Mucosa of stomach (tissue), 1 donor: Measurements from ENCODE around the gene OCA2.

Experiments
- H3K27me3 ChIP-seq: one replicate; pipeline ENCODE4 v1.7.0; 2013; ENCODE audit warnings: mild to moderate bottlenecking, low read length; ENCODE audit not compliant: control insufficient read depth, insufficient read depth
- H3K36me3 ChIP-seq: one replicate; pipeline ENCODE4 v1.7.0; 2013; ENCODE audit warnings: low read length; ENCODE audit not compliant: control insufficient read depth, insufficient read depth
- H3K4me1 ChIP-seq: one replicate; pipeline ENCODE4 v1.7.0; 2013; ENCODE audit warnings: mild to moderate bottlenecking, low read length; ENCODE audit not compliant: control insufficient read depth, insufficient read depth
- H3K4me3 ChIP-seq: one replicate; pipeline ENCODE4 v1.7.0; 2013; ENCODE audit warnings: low read length
- H3K9ac ChIP-seq: one replicate; pipeline ENCODE4 v1.7.0; 2013; ENCODE audit warnings: mild to moderate bottlenecking, low read length, moderate library complexity
- H3K9me3 ChIP-seq: one replicate; pipeline ENCODE4 v1.7.0; 2013; ENCODE audit warnings: mild to moderate bottlenecking, low read length, moderate library complexity; ENCODE audit not compliant: control insufficient read depth
- donor health status: Pancreatic carcinoma.

OCA2 gene

DNA sequence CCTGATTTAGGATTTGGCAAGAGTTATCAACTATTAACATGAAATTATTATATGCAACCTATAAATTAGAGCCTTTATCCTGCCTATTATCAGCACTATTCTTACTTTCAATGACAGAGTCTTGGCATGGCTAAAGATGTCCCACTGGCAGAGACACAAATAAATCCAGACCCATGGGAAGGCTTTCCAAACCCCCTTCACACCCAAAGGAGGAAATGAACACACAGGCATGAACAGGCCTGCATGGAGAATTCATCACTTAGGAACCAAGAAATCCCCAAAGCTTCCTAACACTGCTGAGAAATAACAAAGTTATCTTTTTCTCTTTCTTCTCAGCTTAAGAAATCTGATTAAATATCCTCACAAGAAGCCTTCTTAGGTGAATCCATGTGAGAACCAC is 213.9 kb downstream of the OCA2 start:
- H3K9me3 ChIP-seq = peaks cover 5% of the 10 kb centered on the region
- H3K4me3 ChIP-seq = no peak overlapping the region
- no peak overlapping the region for H3K9ac ChIP-seq
- no peaks in the 10 kb centered on the region for H3K36me3 ChIP-seq
- no peaks in the 10 kb centered on the region for H3K27me3 ChIP-seq
- no peaks in the 10 kb centered on the region for H3K4me1 ChIP-seq

DNA sequence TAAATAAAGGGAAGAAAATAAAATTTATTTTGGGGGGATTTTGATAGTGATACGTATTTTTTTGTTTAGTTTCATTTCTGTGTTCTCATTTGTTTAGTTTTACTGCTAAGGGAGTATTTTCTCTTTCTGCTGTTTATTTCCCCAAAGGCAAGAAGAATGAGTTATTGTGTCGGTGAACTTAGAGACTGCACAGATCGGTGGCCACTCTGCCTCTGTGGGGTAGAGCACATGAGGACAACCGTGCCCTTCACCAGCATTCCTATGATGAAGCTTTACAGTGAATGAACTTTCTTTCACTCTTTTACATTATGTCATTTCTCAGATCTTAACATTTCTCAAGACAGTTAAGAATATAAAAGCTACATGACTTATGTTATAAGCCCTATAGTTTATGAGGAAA is 214.4 kb downstream of the OCA2 start:
- no peaks in the 10 kb centered on the region for H3K36me3 ChIP-seq
- H3K9me3 ChIP-seq = peaks cover 5% of the 10 kb centered on the region
- no peaks in the 10 kb centered on the region for H3K27me3 ChIP-seq
- no peaks in the 10 kb centered on the region for H3K4me1 ChIP-seq
- H3K9ac ChIP-seq = no peak overlapping the region
- H3K4me3 ChIP-seq = no peak overlapping the region

- Histone ChIP-seq H3K36me3 (no peaks in the 10 kb centered on the region), H3K4me1 (no peaks in the 10 kb centered on the region), H3K27me3 (no peaks in the 10 kb centered on the region), H3K4me3 (no peak overlapping the region), H3K9ac (no peak overlapping the region), H3K9me3 (no peaks in the 10 kb centered on the region)
These were observed 220.3 kb downstream of the OCA2 start for GRCh38 chr15:27878841-27879240.

- Histone ChIP-seq H3K4me1 (no peaks in the 10 kb centered on the region), H3K36me3 (no peaks in the 10 kb centered on the region), H3K4me3 (no peak overlapping the region), H3K9ac (no peak overlapping the region), H3K9me3 (no peaks in the 10 kb centered on the region), H3K27me3 (no peaks in the 10 kb centered on the region)
These were observed 225.3 kb downstream of the OCA2 start for GRCh38 chr15:27873828-27874227.

- no peaks in the 10 kb centered on the region for H3K27me3 ChIP-seq
- H3K4me3 ChIP-seq = no peak overlapping the region
- H3K4me1 ChIP-seq = no peaks in the 10 kb centered on the region
These were observed 226.1 kb downstream of the OCA2 start for GRCh38 chr15:27873039-27873438.

DNA sequence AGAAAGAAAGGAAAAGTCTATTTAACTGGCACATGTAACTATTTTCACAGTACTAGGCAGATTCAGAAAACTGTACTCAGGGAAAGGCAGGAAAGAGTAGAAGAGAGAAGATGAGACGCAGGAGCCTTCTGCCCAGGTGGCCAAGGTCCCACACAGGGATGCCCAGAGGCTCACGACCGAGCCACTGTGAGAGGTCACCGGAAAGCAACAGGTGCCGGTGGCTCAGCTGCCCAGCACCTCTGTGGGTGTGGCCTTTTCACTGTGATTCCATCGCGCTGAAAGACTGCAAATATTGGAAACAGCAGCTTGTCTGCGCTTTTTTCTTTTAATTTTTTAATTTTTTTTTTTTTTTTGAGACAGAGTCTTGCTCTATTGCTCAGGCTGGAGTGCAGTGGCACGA is 226.8 kb downstream of the OCA2 start:
- no peaks in the 10 kb centered on the region for H3K9me3 ChIP-seq

More at GRCh38 chr15:27873039-27873438, 226.1 kb downstream of the OCA2 start:
- no peaks in the 10 kb centered on the region for H3K9me3 ChIP-seq
- H3K36me3 ChIP-seq = no peaks in the 10 kb centered on the region
- no peak overlapping the region for H3K9ac ChIP-seq

DNA sequence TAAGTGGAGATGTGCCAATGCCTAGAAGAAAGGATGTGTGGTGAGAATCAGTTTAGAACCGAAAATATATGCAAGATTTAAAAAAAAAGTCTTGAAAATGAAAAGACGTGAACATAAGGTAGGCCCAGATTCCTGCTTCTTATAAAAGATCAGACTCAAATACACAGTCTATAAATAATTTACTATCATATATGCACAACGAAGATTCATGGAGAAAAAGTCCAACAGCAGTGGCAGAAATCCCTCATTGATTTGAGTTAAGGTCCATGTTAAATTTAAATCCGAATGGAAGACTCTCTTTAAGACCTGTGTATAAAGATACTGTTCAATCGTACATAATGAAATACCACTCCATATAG is 227.2 kb downstream of the OCA2 start:
- H3K4me3 ChIP-seq = no peak overlapping the region
- no peaks in the 10 kb centered on the region for H3K36me3 ChIP-seq
- H3K9me3 ChIP-seq = no peaks in the 10 kb centered on the region
- no peaks in the 10 kb centered on the region for H3K4me1 ChIP-seq
- no peak overlapping the region for H3K9ac ChIP-seq
- no peaks in the 10 kb centered on the region for H3K27me3 ChIP-seq

More for the DNA sequence above, 226.8 kb downstream of the OCA2 start:
- Histone ChIP-seq H3K4me1 (no peaks in the 10 kb centered on the region), H3K4me3 (no peak overlapping the region), H3K9ac (no peak overlapping the region), H3K36me3 (no peaks in the 10 kb centered on the region), H3K27me3 (no peaks in the 10 kb centered on the region)

DNA sequence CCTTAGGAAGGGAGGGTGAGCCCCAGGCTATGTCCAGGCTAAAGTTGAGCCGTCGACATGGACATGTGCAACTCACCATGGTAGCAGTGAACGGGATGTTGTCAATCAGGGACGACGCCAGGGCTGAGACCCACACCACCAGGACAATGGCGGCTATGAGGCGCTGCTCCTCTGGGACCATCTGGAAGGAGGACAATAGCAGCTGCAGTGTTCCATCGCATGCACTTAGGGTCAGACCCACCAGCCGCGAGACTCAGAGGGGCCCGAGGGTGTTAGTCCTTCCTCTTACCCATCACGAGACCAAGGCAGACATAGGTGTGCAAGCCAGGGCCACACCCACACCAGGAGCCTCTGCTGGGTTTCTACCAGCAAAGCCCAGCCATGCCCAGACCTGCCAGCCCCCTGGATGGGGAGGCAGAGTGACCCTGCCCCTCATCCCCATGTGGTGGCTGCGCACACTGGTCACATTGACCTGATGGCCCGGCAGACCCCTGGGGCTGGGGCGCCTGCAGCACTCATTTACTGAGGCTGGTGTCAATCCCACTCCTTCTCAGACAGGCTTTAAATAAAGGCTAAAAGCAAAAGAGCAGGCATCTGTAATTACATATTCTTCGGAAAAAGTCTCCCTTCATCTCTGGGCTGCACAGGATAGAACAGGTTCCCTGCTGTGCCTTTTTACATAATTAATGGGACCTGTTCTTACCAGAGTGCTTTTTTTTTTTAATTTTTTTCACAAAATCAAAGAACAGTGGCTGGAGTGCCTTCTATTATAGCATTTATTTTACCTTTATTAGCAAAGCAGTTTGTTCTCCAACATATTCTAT is 227.8 kb downstream of the OCA2 start:
- no peak overlapping the region for H3K4me3 ChIP-seq
- no peaks in the 10 kb centered on the region for H3K9me3 ChIP-seq
- no peak overlapping the region for H3K9ac ChIP-seq

DNA sequence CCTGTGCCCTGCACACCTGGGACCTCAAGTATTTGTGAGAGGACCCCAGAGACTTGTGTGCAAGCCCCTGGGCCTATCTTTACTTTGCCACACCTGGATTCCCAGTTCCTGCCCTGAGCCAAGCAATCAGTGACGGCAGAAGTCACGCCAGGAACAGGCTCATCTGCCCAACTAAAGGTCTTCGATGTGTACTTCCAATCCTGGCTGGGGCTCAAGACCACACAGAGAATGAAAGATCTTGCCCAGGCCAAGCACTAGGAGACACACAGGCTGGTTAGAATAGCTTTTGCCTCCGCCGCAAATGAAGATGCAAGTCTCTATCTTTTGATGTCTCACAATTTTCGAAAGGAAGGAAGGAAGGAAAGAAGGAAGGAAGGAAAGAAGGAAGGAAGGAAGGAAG is 228.8 kb downstream of the OCA2 start:
- Histone ChIP-seq H3K9me3 (no peaks in the 10 kb centered on the region), H3K9ac (no peak overlapping the region), H3K36me3 (no peaks in the 10 kb centered on the region), H3K27me3 (no peaks in the 10 kb centered on the region), H3K4me1 (no peaks in the 10 kb centered on the region), H3K4me3 (no peak overlapping the region)

More for the DNA sequence above, 227.8 kb downstream of the OCA2 start:
- no peaks in the 10 kb centered on the region for H3K36me3 ChIP-seq
- no peaks in the 10 kb centered on the region for H3K27me3 ChIP-seq
- H3K4me1 ChIP-seq = no peaks in the 10 kb centered on the region

DNA sequence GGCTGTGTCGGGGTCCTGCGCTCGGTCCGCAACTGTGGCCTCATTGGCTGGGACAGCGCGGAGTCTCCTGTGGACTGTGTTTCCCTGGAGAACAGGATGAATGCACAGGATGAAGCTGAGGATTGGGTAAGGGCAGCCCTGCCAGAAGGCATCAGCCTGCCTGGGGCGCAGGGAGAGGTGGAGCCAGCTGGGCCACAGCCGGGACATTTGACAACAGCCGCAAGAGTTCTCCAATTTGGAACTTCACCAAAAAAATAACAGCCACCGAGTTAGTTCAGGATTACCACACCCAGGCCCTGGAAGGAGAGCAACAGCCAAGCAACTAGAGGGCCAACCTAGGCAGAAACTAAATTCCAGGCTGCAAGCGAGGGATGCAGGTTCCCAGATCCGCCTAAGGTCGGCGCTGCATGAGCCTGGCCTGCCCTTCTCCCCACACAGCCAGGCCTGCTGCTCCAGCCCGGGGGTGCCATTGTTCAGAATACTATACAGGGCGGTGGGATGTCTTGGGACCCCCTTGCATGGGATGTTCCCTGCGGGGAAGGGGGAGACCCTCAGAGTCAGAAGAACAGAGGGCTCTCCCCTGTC is 229.3 kb downstream of the OCA2 start:
- Histone ChIP-seq H3K9me3 (no peaks in the 10 kb centered on the region), H3K36me3 (no peaks in the 10 kb centered on the region), H3K4me1 (no peaks in the 10 kb centered on the region), H3K4me3 (no peak overlapping the region), H3K9ac (no peak overlapping the region), H3K27me3 (no peaks in the 10 kb centered on the region)

- Histone ChIP-seq H3K4me1 (no peaks in the 10 kb centered on the region), H3K4me3 (no peak overlapping the region), H3K9me3 (no peaks in the 10 kb centered on the region), H3K36me3 (no peaks in the 10 kb centered on the region), H3K9ac (no peak overlapping the region), H3K27me3 (no peaks in the 10 kb centered on the region)
These were observed 230.2 kb downstream of the OCA2 start for GRCh38 chr15:27868828-27869404.

DNA sequence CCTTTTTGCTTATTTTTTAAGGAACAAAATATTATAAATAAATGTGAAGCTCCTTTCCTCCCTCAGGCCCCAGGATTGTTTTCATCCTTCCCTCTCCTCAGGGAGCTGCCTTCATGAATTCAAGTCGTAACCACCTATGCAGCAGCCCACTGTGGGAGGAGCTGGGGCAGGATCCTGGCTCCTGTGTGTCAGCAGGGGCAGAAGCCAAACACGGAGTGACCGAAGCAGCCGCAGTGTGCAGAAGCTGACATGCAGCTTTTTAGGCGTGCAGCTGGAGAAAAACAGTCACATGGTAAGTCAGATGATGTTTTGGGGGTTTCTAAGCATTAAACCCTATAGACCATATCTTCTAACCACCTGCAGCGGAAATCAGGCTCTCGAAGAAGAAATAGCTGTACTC is 231.3 kb downstream of the OCA2 start:
- Histone ChIP-seq H3K4me3 (no peak overlapping the region), H3K27me3 (no peaks in the 10 kb centered on the region), H3K9ac (no peak overlapping the region), H3K4me1 (no peaks in the 10 kb centered on the region), H3K36me3 (no peaks in the 10 kb centered on the region), H3K9me3 (no peaks in the 10 kb centered on the region)
